Stimulated activated CD4-positive, alpha-beta T cell treated with anti-CD3 and anti-CD28 coated beads, Interleukin-1b, Interleukin-23, amount 100 ng/mL, for 48 hours (primary cell): ENCODE measurements around the gene PXT1.
"Not testable (repeated sequence)": the region's sequence is repeated elsewhere in the genome, so short reads cannot be mapped to it uniquely, and the experiment has no call there.

Source experiments
- DNase-seq: peaks from one replicate; pipeline ENCODE4 v3.0.0-alpha.2; 2020

PXT1 gene, protein sequence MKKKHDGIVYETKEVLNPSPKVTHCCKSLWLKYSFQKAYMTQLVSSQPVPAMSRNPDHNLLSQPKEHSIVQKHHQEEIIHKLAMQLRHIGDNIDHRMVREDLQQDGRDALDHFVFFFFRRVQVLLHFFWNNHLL

DNA sequence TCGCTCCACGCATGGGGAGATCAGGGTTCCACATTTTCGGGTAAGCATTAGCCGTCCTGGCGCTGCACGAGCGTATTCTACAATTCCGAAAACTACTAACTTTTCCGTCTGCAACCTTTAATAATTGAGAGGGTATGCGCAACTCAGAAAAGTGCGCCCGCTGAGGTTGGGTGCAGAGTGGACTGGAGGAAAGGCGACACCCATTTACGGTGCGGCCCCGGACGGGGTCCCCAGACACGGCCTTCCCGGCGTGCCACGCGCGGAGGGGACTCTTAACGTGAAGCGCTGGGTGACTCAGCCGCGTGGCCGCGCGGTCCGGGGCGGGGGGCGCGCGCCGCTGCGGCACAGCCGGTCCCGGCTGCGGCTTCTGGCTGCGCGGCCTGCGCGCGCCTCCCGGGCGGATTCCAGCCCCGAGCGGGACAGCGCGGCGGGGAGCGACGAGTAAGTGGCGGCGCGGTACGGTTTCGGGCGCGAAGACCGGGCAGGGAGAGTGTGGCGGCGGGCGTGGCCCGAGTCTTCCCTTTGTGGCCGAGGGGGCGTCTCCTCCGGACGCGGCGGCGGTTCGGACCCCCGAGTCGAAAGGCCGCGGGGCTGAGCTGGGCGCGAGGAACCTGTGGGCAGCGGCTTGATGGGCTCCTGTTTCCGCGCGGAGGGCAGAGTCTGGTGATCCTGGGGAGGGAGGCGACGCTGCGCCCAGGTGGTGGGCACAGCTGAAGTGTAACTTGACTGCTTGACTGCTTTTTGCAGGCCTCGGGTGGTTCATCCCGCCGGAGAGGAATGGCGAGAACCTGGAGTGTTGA, at the start of gene PXT1, which contains the start of gene KCTD20:
PXT1 (minus strand) TSS at position 184 of the 800 bp plus-strand sequence. CDS start 16,772 bp downstream, outside the sequence.
KCTD20 (plus strand) TSS at position 330 of the 800 bp plus-strand sequence. CDS start 27,098 bp downstream, outside the sequence.
- peak; percentile 91 for DNase-seq

DNA sequence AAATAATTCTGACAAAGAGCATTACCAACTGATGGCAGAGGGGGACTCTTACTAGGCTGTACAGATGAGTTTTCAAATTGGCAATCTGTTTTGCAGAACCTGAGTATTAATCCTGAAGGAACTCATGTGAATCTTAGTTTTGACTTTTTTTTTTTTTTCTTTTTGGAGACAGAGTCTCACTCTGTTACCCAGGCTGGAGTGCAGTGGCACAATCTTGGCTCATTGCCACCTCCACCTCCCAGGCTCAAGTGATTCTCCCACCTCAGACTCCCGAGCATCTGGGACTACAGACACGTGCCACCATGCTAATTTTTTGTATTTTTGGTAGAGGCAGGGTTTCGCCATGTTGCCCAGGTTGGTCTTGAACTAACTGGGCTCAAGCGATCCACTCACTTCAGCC, 49.4 kb upstream of the PXT1 start:
- DNase-seq = no peak

GRCh38 chr6:36491378-36491965, 48.8 kb upstream of the PXT1 start:
- DNase-seq = no peak

DNA sequence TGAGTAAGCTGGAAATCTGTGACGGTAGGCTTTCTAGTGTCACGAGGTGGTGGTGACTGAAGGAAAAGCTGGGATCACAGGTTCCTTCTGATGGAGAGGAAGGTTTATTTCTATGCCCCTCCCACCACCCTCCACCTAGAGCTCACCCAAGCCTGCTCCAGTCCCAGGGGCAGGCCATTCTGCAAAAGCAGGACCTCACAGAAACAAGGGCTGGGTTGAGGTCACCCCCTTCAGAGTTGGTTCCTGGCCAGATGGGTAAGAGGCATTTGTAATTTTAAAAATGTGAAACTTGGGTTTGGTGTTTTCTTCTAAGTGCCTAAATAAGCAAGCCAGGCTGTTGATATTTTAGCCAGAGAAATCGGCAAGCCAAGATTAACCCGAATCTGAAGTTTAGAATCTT, 46.8 kb upstream of the PXT1 start:
- no peak for DNase-seq

GRCh38 chr6:36488221-36488620, 45.6 kb upstream of the PXT1 start:
- no peak for DNase-seq

GRCh38 chr6:36487698-36488097, 45.0 kb upstream of the PXT1 start:
- no peak for DNase-seq

DNA sequence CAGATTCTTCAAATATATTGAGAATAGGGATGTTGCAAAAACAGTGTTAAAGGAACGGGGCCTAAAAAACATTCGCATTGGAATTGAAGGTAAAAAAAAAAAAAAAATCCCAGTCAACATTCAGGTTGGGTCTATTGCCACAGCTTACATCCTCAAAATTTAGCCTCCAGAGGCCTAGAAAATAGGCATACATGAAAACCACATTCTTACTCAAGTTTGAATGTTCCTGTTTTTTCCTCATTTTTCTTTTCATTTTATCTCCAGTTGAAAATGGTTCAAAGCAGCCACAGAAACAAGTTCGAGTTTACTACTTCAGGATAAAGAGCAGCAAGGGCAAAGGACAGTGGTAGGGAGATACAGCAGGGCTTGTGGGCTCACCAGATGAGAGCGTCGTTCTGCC, 42.1 kb upstream of the PXT1 start:
- no peak for DNase-seq

- DNase-seq = not testable (repeated sequence)
Measured at GRCh38 chr6:36483326-36483725, 40.7 kb upstream of the PXT1 start.

- no peak for DNase-seq
Measured at GRCh38 chr6:36479256-36479655, 36.6 kb upstream of the PXT1 start.

DNA sequence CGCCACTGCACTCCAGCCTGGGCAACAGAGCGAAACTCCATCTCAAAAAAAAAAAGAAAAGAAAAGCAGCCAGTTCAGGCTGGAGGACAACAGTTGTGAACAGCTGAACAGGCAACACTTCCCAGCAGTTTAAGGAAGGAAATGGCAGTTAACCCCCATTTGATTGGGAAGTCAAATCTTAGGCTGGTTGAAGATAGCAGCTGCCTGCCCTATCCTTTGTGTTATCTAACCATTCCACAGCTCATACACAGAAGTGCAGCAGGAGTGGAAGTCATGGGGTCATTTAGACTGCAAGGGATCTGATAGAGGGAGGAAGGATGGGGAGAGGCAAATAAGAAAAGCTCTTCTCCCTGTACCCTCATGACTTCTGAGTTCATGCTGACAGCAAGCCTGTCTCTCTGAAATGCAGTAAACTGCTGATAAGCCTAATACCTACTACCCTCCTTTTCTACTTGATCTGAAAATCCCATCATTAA, 35.4 kb upstream of the PXT1 start:
- DNase-seq = no peak

DNA sequence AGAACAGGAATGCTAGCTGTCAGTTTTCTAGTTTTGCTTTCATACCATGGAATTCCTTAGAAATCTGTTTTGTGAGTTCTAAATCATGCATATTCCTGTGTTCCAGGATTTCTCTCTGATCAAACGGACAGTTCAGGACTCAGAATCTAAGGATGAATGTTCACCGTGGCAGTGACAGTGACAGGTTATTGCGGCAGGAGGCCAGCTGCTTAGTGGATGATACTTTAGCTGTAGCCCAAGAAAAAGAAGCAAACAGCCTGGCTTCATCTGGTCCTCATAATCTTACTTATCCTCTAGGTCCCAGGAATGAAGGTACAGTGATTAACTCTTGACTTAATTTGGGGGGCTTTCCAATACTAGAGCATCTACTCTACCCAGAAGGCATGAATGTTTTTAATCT, 27.3 kb upstream of the PXT1 start:
- DNase-seq = no peak

GRCh38 chr6:36469148-36469661, 26.6 kb upstream of the PXT1 start:
- DNase-seq = no peak

- no peak for DNase-seq
Measured at GRCh38 chr6:36467625-36468024, 25.0 kb upstream of the PXT1 start.

DNA sequence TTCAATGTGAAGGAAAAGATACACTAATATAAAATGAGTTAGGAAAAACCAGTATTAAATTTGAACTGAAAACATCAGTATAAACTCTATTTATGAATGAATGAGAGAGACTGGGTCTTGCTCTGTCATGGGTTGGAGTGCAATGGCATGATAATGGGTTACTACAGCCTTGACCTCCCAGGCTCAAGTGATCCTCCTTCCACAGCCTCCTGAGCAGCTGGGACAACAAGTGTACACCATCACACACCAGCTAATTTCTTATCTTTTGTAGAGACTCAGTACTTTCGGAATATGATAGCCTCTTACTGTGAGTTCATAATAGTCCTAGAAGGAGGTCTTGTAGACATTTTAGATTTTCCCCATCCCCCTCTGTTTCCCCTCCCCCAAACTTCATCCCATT, 21.6 kb upstream of the PXT1 start:
- no peak for DNase-seq

GRCh38 chr6:36463676-36464075, 21.0 kb upstream of the PXT1 start:
- no peak for DNase-seq

DNA sequence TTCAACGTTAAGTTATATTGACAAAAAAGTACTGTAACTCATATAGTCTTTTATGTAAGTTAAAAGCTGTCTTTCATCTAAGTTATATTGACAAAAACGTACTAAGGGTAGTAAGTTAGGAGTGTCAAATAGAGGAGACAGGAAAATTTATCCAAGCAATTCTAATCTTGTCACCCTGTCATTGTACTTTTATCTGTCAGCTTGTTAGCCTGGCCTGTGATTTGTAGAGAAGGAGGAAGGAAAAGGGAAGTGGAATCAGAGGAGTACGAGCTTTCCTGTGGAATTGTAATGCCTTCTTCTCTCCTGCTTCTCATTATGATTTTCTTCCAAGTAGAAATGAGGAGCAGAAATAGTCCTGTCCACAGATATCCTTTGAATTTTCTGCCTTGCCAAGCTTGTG, 19.0 kb upstream of the PXT1 start:
- DNase-seq = no peak

GRCh38 chr6:36460916-36461315, 18.3 kb upstream of the PXT1 start:
- DNase-seq = no peak

- DNase-seq = no peak
Measured at GRCh38 chr6:36459501-36459900, 16.8 kb upstream of the PXT1 start.

GRCh38 chr6:36455486-36456027, 12.9 kb upstream of the PXT1 start:
- DNase-seq = no peak

GRCh38 chr6:36452897-36453296, 10.2 kb upstream of the PXT1 start:
- DNase-seq = not testable (repeated sequence)

DNA sequence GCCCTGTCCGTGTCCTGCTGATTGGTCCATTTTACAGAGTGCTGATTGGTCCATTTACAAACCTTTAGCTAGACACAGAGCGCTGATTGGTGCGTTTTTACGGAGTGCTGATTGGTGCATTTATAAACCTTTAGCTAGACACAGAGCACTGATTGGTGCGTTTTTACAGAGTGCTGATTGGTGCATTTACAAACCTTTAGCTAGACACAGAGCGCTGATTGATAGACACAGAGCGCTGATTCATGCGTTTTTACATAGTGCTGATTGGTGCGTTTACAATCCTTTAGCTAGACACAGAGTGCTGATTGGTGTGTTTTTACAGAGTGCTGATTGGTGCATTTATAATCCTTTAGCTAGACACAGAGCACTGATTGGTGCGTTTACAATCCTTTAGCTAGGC, 6.5 kb upstream of the PXT1 start:
- not testable (repeated sequence) for DNase-seq

DNA sequence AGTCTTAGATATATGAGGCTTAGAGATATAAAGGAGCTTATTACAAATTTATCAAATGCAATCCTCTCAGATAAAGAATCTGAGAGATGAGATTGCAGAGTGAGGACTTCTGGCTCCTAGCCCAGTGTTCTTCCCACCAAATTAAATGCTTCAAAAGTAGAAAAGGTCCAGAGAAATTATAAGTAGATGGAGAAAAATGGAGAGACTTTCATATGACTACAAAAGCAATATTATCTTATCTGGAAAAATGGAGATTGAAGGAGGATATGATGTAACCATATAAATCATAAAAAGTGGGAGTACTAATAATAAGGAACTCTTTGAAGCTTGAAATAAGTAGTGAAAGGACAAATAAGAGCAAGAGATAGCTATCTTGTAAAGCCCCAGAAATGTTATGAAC, 3.0 kb upstream of the PXT1 start:
- no peak for DNase-seq

GRCh38 chr6:36444470-36444869, 1.8 kb upstream of the PXT1 start:
- DNase-seq = no peak
